WTC11 (cell line): ENCODE results near the gene GRIK2.

Experiments used
- CREB1 ChIP-seq: sonication (generic); formaldehyde crosslinking; IDR thresholded peaks from 2 replicates; pipeline ENCODE4 v1.8.0; 2023; ENCODE audit warnings: mild to moderate bottlenecking, missing genetic modification reagents
- CTCF ChIP-seq: fragments of 200-600 bp; IDR thresholded peaks from 2 replicates; pipeline ENCODE4 v1.8.0; 2022; ENCODE audit warnings: antibody characterized with exemption
- E2F4 ChIP-seq: sonication (generic); formaldehyde crosslinking; IDR thresholded peaks from 2 replicates; pipeline ENCODE4 v1.8.1; 2022; ENCODE audit warnings: low read depth, mild to moderate bottlenecking, moderate library complexity, missing genetic modification reagents, borderline replicate concordance
- E2F5 ChIP-seq: sonication (generic); formaldehyde crosslinking; IDR thresholded peaks from 2 replicates; pipeline ENCODE4 v1.8.1; 2022; ENCODE audit warnings: mild to moderate bottlenecking, moderate library complexity, missing genetic modification reagents
- HMGXB4 ChIP-seq: sonication (generic); formaldehyde crosslinking; IDR thresholded peaks from 2 replicates; pipeline ENCODE4 v1.8.1; 2023; ENCODE audit warnings: mild to moderate bottlenecking, moderate library complexity, missing genetic modification reagents
- NFE2L1 ChIP-seq: sonication (generic); formaldehyde crosslinking; IDR thresholded peaks from 2 replicates; pipeline ENCODE4 v1.8.1; 2023; ENCODE audit warnings: missing genetic modification reagents
- NR3C1 ChIP-seq: sonication (generic); formaldehyde crosslinking; conservative IDR thresholded peaks from 2 replicates; pipeline ENCODE4 v1.8.1; 2023; ENCODE audit warnings: low read depth, mild to moderate bottlenecking, missing genetic modification reagents
- RELA ChIP-seq: sonication (generic); formaldehyde crosslinking; IDR thresholded peaks from 2 replicates; pipeline ENCODE4 v1.8.1; 2022; ENCODE audit warnings: missing genetic modification reagents, mild to moderate bottlenecking, borderline replicate concordance
- TEAD1 ChIP-seq: sonication (generic); formaldehyde crosslinking; IDR thresholded peaks from 2 replicates; pipeline ENCODE4 v1.8.0; 2022; ENCODE audit warnings: mild to moderate bottlenecking, missing genetic modification reagents
- TEAD4 ChIP-seq: sonication (generic); formaldehyde crosslinking; IDR thresholded peaks from 2 replicates; pipeline ENCODE4 v1.8.0; 2022; ENCODE audit warnings: mild to moderate bottlenecking, missing genetic modification reagents
- USF1 ChIP-seq: sonication (generic); formaldehyde crosslinking; IDR thresholded peaks from 2 replicates; pipeline ENCODE4 v1.8.0; 2022; ENCODE audit warnings: mild to moderate bottlenecking, missing genetic modification reagents
- ZBTB43 ChIP-seq: sonication (generic); formaldehyde crosslinking; IDR thresholded peaks from 2 replicates; pipeline ENCODE4 v1.8.1; 2023; ENCODE audit warnings: mild to moderate bottlenecking, missing genetic modification reagents
- ZNF263 ChIP-seq: sonication (generic); formaldehyde crosslinking; IDR thresholded peaks from 2 replicates; pipeline ENCODE4 v1.8.1; 2022; ENCODE audit warnings: low read depth, mild to moderate bottlenecking, moderate library complexity, missing genetic modification reagents

GRCh38 chr6:101803136-101803535 lies 409.6 kb downstream of the GRIK2 start:
- TF ChIP-seq CREB1 (CRISPR knock-in tag) (no peak), USF1 (CRISPR knock-in tag) (no peak), CTCF (no peak), NFE2L1 (CRISPR knock-in tag) (no peak), TEAD4 (CRISPR knock-in tag) (no peak), HMGXB4 (CRISPR knock-in tag) (no peak), RELA (CRISPR knock-in tag) (no peak), E2F5 (CRISPR knock-in tag) (no peak), TEAD1 (CRISPR knock-in tag) (no peak), ZBTB43 (CRISPR knock-in tag) (no peak), E2F4 (CRISPR knock-in tag) (no peak), NR3C1 (CRISPR knock-in tag) (no peak), ZNF263 (CRISPR knock-in tag) (no peak)
